RPMI8226 (cell line): ENCODE data around the gene FAM228A.
"Not testable (repeated sequence)": the region's sequence is repeated elsewhere in the genome, so short reads cannot be mapped to it uniquely, and the experiment has no call there.

Experiments used
- DNase-seq: peaks from one replicate; pipeline ENCODE4 v3.0.0-alpha.2; 2015

Gene FAM228A

DNA sequence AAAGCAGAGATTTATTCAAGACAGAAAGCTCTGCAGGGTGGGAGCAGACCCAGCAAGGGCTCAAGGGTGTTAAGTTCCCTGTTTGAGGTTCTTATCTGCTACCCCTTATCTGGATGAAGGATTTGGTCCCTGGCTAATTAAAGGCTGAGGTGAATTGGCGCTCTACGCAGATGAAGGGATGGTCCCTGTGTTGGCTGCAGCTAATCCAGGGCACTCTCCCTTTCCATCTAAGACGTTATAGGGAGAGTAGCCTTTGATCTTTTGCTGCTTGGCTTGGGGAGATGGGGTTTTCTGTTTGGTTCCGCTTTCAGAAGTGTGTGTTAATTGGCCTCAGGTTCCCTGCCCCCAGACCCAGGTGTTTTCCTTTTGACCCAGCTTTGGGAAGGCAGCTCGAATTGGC is 17.0 kb downstream of the FAM228A start:
- no peak for DNase-seq

DNA sequence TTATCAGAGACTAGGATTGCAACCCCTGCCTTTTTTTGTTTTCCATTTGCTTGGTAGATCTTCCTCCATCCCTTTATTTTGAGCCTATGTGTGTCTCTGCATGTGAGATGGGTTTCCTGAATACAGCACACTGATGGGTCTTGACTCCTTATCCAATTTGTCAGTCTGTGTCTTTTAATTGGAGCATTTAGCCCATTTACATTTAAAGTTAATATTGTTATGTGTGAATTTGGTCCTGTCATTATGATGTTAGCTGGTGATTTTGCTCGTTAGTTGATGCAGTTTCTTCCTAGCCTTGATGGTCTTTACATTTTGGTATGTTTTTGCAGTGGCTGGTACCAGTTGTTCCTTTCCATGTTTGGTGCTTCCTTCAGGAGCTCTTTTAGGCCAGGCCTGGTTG is 22.4 kb downstream of the FAM228A start:
- DNase-seq: not testable (repeated sequence)

DNA sequence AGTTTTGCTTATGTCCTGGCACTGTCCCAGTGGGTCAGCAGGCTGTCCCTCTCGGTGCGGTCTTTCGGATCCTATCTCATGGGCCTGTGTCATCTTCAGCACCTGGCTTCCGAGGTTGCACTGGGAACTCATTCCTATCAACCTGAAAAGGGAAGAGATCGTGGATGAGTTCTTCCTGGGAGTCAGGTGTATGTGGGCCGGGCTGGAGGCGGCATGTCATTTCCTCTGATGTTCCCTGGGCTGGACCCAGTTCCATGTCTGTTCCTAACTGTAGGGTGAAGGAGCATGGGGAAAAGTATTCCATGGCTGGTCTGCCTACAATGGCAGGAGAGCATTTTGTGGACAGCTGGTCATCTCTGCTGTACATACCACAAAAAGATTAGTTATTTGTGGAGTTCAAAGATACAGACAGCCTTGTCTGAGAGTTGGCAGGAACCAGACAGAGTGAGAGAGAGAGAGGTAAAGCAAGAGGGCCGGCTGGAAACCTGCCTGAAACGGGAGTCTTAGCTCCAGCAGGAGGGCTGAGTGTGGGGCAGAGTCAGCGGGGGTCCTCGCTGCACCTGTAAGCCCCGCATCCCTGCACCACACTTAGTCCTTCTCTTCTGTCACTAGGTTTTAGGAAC is 25.2 kb downstream of the FAM228A start:
- DNase-seq: no peak

DNA sequence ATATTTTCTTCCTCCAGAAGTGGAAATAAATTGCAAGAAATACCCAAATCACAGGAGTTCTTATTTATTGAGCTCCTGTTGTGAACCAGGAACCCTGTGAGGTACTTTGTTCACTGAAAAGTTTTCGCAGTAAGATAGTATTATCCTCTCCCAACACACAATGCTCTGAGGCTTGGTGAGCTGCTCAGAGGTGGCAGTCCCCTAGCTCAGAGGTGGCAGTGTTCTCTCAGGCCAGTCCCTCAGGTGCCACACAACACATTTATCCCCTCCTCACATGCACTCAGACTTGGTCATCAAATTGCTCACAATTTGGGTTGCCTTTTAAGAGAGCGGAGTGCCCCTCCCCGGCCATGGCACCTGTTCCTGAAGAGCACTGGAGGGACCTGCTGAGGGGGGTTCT is 25.9 kb downstream of the FAM228A start:
- no peak for DNase-seq

DNA sequence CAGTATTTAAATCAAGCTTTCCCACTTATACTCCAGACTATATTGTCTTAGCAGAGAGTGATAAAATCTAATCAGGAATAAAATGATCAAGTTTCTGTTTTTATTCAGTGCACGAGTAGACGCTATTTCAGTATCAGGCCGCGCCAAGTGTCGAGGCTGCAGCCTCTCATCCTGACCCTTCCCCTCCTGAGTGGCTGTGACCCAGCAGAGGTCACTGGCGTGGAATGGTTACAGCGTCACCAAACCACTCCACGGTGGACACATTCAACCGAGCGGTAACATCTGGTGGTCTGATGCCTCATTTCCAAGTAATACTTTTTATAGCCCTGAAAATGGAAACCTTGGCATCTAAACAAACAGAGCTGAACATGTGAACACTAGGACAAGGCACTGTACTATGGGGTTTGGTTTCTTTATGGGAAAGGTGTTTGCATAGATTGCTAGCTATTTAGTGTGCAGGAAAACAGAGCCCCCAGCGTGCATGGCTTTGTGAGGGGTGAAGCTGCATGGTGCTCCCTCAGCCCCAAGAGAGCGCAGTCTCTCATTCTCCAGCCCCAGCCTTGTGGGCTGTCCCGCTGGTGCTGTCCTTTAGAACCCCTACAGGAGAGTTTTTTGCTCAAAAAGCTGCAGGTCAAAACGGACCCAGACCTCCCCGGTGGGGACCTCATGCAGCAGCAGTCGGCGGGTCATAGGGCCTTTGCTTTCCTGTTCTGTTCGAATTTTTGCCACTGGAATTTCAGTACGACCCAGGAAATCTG is 28.4 kb downstream of the FAM228A start:
- no peak for DNase-seq

DNA sequence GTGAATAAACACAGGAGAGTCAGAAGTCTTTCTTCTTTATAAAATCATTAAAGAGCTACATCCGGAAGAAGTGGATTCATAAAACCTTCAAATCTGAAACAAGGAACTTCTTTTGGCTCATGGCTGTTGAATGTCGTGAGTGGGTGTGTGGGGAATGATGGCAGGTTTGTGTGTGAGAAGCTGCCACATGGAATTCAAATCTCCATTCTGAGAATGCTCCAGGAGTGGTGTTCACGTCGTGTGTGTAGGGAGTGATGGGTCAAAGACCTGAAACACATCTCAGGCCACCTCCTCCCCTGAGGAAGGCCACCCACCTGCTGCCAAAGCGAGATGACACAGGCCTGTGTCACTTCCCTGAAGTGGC is 28.9 kb downstream of the FAM228A start:
- DNase-seq: no peak

DNA sequence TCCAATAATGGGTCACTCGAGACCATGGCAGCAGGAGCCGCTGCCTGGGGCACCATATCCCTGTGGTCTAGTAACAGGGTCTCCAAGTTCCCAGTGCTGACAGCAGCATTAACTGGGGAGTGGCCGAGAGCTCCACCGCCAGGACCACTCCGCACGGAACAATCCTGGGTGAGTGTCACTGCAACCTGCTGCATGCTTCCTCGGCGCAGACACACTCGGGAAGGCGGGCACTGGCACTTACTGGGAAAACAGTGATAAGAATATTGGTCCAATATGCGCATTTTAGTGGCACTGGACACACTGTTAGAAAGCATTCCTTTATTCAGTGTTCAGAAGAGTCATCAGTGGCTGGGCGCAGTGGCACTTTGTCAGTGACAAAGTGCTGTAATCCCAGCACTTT is 29.7 kb downstream of the FAM228A start:
- DNase-seq: no peak

DNA sequence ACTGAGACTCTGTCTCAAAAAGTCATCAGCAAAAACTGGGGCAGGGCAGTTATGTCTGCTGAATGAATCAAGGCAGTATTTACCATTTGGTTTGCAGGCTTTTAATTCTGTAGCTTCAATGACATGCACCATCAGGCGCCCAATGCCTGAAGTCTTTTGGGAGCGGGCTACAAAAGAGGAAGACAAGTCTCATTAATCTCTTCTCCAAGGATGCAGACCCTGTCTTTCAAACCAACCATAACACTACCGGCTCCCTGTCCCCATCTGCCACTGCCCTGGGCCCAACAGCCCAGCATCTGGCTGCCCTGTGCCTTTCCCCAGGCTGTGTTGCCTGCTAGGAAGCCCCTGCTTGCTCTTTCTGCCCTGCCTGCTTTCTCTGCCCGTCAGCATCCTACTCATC is 30.3 kb downstream of the FAM228A start:
- DNase-seq: no peak

DNA sequence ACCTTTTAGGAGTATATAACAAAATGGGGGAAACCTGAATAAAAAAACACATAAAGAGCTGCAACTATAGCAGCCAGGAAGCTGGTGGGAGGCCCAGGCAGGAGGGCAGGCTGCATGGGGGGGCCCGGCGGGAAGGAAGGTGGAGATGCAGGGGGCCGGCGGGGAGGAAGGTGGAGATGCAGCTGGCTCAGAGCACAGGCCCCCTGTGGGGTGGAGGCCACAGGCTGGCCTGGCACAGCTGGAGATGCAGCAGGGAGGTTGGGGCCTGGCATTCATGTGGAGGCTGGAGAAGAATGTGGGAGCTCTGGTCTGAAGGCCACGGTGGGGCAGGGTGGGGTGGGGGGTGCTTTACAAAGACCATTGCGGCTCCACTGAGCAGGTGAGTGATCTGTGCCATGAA is 31.4 kb downstream of the FAM228A start:
- no peak for DNase-seq

DNA sequence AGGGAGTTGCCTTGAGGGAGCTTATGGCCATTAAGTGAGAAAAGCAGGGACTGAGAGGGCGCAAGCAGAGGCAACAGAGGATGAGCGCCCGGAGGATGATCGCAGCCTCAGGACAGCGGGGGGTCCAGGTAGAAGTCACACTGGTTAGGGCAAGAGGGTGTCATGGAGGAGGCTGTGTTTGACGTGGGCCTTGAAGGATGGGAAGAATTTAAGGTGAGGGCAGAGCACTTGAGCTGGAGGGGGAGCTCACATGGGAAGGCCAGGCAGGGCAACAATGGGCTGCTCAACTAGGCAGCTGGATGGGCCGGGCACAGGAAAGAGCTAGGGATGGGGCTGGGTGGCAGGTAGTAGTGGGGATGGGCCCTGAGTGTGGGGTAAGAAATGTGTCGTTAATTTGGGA is 31.9 kb downstream of the FAM228A start:
- DNase-seq: no peak

DNA sequence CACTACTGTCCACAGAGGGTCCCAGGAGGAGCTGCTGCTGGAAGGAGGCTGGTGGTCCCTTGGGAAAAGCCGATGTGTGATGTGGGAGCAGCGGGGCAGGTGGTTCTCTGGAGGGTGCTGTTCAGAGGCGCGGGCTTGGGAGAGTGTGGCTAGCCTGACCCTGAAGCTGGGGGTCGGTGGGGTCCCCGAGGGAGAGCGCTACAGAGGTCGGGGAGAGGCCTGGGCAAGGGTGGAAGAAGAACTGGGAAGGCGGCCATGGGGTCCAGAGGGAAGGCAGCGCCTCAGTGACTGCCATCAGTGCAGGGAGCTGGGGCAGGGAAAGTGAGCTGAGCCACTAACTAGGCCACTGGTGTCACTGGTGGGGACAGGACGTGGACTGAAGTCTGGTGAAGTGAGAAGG is 32.5 kb downstream of the FAM228A start:
- no peak for DNase-seq

DNA sequence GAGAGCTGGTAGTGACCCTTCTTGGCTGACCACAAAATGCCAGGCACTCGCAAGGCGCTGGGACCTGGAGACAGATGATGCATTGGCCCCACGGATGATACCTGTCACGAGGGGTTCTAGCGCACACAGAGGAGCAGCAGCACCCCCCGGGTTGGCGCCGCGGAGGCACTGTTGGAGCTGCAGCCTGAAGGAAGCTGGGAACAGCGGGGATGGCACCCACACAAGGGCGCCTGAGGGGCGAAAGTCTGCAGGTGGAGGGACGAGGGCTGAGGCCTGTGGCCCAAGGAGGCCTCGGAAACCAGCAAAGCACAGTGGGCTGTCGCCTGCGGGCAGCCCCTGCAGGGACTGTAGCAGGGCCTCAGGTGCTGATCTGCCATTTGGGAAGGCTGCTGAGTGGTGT is 33.6 kb downstream of the FAM228A start:
- no peak for DNase-seq

DNA sequence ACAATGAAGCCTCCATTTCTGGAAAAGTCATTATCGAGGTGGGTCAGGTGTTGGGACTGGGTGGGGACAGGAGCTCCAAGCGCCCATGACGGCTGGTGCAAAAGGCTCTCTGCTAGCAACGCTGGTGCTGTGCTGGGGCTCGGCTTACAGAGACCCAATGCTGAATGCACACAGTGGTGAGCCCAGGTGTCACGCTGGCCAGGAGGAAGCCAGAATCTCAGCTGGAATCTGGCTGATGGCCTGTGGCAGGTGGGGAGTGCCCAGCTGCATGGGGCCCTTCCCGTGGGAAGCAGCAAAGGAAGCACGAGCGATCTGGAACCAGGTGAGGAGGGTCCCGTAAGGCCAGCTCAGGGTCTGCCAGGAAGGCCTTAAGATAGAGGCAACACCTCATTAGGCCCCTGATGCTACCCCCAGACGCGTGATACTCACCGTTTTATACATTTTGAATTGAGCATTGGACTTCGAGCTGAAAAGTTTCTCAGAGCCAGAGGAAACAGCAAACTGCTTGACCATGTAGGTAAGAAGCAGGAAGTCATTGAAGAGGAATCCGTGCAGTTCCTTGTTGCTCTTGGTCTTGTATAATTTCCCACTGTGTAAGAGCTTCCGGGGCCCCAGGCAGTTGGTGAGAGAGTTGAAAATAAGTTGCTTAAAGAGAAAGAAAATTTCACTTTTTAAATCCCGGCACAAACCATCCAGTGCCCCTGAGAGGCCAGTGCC is 34.7 kb downstream of the FAM228A start:
- DNase-seq: no peak

DNA sequence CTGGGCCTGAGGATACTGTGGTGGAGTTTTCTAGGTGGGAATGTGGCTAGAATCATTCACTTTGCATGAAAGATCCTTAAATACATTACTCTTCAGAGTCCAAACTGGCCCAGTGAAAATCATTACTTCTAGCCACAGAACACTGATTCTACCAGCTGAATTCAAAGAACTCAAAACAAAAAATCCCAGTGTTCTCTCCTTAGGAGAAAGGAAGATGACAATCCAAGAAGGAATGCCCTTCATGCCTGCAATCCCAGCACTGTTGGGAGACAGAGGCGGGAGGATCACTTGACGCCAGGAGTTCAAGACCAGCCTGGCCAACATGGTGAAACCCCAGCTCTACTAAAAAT is 35.2 kb downstream of the FAM228A start:
- no peak for DNase-seq

DNA sequence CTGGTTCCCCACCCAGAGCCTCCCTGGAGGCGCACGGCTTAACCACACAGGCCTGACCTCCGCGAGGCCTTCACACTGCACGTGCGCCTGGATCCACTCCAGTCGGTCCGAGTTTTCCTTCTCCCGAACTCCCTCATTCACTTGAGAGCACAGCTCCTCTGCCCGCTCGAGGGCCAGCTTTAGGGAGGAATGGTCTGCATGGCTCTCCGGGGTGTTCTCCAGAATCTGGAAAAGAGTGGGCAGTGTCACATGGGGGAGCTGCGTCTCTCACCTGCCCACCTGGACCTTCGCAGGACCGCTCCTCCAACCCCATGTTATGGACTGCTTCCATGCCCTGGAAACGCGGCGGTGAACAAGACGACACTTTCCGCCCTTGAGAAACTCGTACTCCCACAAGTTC is 35.9 kb downstream of the FAM228A start:
- no peak for DNase-seq

DNA sequence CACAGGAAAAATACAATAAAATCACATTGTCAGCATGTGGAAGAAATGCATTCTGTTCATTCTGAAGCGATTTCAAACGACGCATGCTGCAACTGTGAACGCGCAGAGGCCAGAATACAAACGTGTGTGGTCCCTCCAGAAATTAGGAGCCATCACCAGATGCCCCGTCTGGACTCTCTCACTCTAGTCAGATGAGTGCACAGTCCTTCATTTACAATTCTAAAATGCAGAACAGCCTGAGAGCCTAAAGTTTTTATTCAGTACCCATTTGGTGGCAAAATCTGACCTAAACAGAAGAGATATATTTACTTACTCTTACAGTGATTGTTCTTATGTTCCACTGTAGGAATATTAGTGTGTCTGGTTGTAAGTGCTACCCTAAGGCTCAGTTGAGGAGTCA is 36.6 kb downstream of the FAM228A start:
- no peak for DNase-seq

DNA sequence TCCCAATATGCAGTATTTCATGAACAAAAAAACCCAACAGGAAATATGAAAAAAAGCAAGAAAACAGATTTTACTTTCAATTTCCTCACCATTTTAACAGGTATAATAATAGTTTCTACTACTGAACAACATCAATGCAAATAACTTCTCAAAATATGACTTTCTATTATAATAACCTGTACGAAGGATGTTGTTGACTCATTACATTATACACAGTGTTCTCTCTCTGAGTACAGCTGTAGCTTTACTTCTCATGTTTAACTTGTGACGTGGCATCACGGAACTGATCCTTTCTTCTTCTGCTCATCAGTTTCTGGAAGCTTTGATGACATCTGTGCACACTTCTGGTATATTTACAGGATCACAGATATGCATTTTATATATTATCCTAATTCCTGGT is 40.0 kb downstream of the FAM228A start:
- DNase-seq: no peak

DNA sequence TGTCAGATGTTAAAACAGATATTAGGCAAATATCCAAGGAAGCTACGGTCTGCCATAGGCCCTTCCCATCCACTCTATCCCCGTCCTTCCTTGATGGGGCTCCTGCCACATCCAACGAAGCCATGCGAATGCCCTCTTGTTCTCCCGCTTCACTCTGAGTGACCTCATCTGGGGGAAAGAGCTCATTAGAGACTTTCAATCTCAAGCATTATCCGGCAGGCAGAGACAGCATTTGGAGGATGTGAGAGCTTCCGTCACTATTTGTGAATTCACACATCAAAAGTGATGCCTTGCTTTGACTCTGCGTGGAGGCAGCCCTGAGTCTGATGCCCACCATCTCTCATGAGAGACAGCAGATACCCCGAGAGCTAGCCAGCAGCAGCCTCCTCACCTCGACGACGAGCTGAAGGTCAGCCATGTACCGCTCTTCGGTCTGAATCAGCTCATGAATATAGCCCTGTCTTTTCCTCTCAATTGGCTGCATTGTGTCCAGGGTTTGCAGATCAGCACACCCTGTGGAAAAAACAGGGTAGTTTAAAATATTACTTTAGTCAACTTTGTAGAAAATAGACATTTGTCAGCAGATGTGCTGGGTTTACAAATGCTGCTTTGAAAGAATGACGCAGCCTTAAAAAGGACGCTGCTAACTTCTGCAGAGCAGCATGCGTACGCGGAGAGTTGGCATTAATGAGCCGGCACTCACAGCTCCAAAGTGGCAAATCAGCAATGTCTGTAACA is 45.9 kb downstream of the FAM228A start:
- DNase-seq: no peak

DNA sequence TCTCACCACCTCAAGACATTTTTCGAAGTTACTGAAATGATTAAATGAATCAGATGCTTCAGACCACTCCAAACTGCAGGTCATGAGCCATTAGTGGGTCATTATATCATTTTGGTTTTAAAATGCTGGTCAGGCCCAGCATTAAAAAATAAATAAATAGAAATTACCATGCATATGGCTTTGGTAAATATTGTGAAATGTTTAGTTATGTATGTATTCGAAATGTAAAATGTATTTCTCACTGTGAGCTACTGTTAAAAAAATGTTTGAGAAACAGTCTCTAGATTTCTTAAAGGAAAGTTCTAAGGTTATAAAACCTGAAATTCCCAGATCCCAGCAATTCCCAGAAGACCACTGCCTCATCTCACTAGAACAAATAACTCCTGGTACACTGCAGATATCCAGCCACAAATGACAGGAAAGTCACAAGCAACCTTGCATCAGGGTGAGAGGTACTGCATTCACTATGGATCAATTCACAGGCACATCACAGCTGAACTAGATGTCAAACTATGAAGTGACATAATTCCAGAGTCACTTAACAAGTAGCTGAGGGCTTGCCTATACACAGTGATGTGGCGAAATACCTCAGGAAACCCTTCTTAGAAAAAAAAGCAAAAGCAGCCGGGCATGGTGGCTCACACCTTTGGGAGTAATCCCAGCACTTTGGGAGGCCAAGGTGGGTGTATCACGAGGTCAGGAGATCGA is 46.6 kb downstream of the FAM228A start:
- no peak for DNase-seq

DNA sequence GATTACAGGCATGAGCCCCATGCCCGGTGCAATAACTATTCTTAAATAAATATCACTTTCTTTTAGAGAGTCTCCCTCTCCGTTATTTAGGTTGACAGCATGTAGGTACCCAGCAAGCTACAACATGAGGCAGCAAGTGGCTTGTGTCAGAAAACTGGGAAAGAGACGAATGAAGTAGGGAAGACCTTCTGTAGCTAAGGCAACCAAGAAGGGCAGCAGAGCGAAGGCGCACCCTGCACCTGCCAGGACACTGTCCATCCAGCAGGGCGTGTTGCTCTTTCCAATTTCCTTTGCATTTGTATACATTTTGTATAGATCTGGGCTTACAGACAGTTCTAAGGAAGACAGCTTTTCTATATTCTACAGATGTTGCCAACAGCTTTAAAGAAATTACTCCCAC is 48.1 kb downstream of the FAM228A start:
- no peak for DNase-seq

DNA sequence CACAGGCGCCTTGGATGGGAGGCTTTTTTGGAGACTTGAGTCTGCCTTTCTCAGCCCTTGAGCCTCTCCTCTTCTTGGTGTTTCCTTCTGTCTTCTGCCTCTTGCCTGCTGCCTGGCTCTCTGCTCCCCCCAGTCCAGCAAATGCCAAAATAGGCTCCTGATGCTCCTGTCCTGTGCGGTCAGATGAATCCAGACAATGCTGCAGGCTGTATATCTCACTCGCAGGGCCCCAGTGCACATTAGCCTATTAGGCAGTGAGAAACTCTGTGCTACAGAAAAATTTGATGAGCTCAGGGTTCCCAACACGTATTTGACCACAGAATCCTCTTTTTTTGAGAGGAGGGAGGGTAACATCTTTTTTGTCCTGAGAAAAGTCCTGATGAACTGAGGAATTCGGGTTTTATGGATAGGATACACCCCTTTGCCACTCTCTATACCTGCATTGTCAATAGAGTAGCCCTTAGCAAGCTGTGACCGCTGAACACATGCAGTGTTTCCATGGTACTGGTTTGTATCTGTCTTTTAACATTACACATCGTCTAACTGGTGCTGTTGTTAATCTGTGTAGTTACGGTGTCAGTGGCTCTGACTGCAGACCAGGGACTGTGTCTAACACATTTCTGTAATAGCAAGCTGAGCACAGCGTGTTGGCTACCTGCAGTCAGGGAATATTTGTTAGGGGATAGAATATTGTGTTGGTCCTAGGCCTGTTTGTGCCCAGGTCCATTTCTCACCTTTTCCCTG is 50.8 kb downstream of the FAM228A start:
- DNase-seq: no peak

DNA sequence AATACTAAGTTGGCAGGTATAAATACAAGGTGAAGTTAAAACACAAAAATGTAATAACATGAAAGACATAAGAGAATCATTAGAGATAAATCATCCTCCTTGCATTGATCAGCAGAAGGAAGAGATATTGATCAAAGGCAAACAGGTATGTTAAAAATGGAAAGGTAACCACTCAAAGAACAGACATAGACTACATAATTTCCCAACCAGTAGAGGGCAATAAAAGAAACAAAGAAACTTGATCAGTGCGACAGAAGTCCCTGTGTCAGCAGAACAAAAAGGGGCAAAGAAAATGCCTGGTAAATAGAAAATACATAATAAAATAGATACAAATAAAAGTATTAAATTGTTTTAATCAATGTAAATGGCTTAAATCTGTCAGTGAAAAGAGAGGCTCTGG is 53.6 kb downstream of the FAM228A start:
- peak; percentile 28 for DNase-seq
